Stimulated activated naive CD4-positive, alpha-beta T cell treated with Interleukin-2 at 50 U/mL for 16 hours (primary cell): ENCODE measurements around the gene NFIA.

Experiments used
- DNase-seq: peaks from one replicate; lab custom pipeline; 2025; lab: John Stamatoyannopoulos, UW

The NFIA gene

DNA sequence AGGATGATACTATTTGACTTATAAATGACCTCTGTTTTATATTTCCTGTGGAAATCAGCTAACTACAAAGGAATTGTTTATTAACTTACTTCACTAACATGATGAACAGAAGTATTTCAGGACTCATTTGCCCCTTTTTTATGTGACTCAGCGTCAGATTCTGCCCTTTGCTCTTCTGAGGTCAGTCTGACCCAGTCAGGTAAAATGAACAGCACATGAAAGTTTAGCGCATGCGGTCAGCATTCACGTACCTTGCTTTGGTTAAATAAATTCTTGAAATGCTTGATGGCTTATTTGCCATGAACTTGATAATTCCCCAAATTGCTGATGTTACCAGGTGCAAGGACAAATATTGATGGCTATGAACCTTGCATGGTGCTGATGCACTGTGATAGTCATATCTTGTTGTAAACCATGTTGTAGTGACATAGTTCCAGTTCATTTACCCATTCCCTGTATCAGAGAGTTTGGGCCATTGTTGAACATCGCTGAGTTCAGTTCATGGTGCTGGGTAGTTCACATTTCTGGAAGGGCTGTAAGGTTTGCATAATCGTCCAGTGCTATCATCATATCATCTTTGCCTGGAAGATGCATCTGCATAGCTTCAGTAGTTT is 133.4 kb downstream of the NFIA start:
- DNase-seq, result no peak

DNA sequence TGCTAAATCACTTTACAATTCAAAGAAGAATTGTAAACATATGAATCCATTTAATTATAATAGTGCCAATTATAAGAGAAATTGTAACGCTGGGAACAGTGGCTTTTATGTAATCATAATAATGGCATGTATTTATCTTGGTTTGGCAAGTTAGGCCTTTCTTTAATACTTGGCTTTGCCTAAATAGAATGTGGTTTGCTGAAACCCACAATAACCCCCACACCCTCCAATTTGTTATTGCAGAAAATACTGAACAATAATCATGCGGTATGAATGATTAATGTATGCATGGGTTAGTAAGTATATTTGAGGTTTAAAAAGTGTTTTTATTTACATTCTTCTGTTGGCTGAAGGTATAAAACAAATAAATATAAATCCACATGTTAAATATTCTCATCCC is 138.2 kb downstream of the NFIA start:
- no peak for DNase-seq

DNA sequence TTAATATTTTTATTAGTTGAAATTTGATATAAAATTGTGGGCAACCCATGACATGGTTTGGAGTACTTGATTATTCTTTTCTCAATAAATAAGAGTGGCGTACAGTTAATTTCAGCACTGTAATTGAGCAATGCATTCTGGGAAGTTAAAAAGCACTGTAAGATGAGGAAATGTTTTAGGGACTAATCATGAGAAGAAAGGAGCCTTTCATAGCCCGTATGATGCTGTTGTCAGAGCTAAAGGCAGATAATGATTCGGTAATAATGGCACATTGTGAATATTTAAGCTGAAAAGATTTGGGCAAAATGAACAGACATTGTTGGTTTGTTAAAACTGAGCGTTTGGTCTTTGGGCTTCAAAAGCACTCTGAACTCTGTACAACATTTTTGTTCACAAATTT is 139.3 kb downstream of the NFIA start:
- DNase-seq, result no peak

DNA sequence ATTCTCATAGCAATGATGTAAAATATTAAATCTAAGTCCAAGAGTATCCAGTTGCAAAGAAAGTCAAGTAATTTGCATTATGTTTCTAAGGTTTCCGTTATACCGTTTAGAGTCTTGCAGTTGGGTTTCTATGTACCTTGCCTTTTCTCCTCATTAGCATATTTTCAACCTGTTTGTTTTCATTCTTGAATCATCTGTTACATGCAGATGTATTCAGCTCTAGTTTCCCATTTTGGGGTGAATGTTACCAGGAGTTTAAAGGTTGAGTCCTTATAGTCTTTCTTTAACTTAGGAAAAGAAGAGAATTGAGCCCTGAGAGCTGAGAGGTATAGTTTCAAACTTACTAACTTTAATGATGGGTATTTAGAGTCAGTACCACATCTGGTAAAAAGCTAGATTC is 139.9 kb downstream of the NFIA start:
- DNase-seq, result no peak

DNA sequence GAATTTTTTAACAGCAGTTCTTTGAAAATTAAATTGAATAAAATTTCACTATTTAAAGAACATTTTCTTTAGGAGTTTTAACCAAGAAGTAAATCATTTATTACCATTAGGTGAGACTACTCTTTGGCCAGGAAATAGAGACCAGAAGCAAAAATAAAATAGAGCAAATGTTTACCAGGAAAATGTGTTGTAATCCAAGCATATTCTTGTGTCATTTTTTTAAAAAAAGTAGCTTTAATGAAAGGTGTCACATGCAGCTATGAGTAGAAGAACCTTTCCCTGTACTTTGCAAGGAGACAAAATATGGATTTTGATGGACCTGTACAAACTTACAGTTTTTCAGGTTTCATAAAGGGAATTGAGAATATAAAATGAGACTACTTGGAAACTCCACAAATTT is 140.8 kb downstream of the NFIA start:
- DNase-seq, result no peak

DNA sequence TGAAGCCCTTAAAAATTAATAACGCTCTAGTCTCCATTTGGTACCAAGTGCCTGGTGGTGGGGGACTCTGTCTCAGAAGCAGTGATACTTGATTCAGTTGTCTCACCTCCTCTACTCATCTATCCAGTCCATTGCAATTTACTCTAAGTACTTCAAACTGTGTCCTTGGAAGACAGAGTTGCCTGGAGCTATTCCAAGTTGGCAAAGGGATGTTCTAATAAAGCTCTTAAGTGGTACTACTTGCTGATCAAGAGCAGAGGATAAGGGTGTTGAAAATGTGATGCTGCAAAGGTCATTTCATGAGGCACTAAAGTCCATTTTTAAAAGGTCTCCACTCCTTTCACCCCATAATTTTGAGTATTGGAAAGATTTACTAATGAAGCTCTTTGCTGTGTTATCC is 142.2 kb downstream of the NFIA start:
- DNase-seq, result no peak

DNA sequence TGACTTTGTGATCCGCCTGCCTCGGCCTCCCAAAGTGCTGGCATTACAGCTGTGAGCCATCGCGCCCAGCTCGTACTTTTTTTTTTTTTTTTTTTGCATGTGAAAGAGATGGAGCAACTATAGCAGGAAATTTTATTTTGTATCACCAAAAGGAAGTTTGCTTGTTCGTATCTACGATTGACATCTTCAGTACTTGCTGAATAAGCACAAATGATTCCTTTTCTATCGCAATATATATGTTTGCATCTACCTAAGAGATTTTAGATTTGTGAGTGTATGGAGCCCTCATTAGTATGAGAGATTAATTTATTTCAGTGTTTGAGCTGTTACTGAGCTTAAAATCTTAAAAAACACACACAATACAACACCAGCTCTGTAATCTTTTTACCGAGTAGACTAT is 143.1 kb downstream of the NFIA start:
- DNase-seq, result no peak

DNA sequence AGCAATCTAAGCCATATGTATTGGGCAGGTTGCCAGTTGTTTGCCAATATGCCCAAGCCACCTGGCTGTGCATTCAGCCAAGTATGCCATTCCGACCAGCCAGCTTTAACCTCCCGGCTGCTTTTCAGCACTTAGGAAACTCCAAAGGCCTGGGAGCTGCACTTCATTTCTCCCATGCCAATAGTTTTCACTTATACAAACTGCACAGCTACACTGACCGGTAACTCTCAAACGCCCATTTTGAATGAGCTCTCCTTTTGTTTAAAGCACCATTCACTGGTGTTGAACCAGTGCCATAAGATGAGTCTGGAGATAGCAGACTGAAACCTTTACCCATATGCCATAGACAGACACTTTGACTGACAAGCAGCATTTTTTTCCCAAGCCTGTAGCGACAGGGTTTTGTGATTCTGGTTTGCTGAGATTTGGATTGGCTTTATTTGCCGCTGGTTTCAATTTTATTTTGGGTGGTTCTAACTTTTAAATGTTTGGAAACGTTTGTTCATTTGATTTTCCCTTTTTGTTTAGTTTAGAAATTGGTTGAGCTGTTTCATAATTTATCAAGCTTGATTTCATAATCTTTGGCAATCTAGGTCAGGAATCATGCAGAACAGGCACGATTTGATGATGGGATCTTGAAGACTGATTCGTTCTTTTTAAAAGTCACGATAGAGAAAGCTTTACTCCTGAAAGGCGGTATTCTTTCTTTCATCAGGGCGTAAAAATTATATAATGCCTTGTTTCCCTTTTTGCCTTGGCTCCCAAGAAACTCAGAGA is 144.6 kb downstream of the NFIA start:
- no peak for DNase-seq

DNA sequence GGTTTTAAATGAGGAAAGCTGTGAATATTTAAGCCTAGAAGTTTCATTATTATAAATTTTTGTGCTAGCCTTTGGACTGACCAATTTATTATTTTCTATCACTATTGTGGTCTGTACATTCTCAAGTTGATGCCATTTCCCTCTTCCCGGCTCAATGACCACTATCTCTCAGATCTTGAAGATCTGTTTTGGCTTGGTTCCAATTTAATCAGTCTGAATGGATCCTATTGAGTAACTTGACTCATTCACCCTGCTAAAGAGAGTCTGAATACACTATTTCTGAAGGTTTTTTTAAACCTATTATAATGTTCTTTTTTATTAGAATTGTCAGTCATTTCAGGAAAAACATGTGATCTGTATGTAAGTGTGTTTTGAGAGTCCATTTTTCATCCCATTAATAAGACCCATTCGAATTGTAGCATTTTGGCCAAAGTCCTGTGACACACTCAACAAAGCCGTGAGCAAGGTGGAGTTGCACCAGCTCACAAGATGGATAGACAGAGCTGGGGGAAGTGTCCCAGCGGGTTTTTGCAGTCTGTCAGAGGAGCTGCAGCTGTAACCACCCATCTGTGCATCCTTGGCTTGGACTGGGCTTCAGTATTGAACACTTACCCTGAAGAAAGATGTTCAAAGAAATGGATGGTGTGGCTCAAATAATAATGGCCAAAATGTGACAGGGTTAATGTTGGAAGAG is 145.6 kb downstream of the NFIA start:
- no peak for DNase-seq

DNA sequence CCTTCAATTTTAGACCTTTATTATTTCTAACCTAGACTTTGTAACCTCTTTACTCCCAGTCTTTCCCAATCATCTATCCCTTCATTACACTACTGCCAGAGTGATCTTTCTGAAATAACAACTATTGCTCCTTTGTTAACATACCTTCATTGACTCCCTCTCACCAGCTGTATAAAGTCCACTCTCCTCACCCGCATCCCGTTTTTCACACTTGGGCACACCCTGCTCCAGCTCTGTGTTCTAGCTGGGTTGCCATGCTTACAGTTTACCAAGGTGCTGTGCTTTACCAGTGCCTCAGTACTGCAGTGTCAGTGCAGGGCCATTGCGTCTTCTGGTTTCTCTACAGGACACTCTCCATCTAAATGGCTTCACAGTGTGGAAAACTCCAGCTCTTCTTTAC is 148.2 kb downstream of the NFIA start:
- no peak for DNase-seq

DNA sequence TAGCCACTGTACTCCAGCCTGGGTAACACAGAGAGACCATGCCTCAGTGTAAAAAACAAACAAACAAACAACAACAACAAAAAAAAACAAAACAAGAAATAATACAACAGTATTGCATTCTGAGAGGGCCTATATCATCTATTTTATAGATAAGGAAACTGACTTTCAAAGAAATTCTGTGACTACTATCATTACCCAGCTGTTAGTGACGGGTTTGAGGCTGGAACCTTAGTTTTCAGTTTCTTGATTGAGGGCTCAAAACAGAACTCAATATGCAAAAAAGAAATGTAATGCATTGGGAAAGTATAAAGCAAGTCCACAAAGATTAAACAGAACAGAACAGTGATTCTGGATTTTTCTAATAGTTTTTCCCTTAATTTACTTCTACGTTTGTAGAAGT is 149.4 kb downstream of the NFIA start:
- DNase-seq, result no peak

DNA sequence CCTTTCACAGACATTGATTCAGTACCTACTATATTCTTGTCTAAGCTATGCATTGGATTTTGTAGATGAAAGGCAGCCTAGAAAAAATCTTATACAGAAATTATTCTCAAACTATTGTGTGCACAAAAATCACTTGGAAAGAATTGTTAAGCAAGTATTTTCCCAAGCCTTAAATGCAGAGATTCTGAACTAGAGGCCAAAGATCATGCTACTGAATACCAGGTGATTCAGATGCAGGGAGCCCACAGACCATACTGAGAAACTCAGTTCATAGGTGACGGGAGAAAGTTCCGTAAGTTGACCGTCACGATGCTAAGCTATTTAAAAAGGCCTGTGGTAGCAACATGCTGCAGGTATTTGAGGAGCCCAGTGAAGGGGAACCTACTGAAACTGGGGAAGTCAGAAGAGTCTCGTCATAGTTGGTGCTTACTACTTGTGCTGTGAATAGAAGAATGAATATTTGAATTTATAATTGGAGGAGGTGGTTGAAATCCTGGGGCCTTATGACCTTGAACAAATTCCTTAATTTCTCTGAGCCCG is 150.8 kb downstream of the NFIA start:
- no peak for DNase-seq

DNA sequence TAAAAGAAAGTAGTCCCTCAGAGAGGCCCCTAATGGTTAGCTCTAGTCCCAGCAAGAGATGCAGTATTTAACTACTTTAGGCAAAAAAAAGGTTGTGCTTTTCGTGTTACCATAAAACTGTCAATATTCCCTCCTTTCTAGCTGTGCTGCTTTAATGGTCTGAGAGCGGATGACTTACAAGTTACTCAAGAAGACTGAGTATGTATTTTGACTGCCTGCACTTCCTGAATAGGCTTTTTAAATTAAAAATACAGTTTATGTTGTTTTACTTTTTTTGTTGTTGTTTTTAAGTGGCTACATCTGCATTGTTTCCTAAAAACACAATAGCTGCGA is 152.2 kb downstream of the NFIA start:
- no peak for DNase-seq

DNA sequence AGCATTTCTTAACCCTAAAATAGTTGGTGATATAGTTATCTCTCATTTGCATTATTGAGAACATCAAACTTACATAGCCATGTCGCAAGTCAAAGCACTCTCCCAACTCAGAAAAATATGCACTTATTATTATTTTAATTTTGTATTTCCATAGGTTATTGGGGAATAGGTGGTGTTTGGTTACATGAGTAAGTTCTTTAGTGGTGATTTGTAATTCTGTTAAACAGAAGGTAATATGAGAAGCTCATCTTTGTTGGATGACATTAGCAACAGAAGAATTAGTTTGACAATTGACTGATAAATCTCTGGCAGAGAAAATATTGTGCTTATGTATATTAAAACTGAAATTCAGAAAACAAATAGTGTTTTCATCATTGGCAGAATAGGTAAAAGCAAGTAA is 154.8 kb downstream of the NFIA start:
- DNase-seq, result no peak

DNA sequence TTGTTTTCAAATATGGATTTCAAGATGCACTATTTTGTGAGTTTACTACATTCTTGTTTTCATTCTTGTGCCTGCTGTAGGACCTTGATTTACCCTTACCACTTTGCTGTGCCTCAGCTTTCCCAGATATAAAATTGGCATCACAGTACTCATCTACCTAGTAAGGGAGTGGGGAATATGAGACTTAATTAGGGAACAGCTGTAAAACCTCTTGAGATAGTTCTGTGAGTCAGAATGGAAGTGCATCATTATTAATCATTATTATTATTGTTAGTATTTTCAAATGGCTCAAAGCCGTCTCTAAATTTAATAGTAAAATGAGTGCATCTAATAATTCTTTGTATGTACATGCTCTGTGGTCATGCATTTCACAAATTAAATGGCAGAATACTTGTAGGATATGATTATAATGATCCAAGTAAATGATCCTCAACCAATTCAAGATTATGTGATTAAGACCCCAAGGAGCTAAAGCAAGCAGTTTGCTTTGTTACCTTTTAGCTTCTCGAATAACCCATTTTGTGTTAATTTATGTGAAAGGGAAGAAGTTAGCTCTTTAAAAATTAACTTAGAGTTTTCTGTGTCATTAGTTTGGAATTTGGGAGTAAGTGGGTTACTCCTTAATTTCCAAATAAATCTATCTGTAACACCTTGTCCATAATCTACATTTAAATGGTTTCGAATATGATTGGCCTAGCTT is 155.4 kb downstream of the NFIA start:
- DNase-seq, result no peak

DNA sequence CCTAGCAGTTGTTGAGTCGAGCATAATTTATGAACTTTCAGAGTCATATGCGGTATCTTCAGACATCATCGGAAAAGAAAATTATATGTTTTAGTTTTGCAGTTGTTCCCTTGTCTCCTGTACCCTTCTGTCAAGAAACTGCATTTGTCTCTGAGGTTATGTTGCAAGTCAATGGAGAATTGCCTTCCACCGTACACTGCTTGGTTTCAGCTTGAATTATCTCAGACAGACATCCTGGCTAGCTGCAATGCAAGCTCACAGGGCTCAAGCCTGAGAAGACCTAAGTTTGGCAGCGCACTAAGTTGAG is 156.0 kb downstream of the NFIA start:
- no peak for DNase-seq

DNA sequence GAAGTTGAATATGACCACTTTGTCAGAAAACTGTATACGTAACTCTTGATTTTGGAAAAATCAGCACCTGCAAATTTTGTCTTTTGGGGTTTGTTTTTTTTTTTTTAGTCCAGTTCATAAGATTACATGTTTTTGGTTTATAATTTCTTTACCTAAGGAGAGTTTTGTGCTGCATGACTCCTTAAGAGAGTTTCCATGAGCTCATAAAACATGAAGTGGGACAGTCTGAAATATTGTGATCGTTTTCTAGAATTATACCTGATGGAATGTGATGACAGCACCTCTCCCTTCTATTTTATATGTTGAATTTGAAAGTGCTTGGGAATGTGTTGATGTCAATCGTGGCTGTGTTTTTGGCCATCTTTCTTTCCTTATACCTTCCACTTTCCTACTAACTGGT is 158.5 kb downstream of the NFIA start:
- no peak for DNase-seq

DNA sequence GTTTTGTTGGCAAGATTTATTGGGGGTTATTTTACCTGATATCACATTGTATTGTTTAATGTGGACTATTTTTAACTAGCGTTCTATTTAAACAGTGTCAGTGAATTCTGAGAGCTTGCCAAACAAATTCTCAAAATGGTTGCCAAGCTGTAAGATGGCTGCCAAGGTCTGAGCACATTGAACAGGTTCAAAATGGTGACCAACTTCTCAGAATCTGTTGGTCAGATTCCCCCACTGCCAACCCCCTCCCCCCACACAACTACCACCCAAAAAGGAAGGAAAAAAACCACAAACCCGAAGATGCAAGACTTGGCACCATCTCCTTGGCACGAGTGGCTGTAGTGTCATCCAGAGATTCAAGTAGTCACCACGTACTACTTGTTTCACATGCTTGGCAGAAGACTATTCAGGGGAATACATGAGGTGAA is 159.1 kb downstream of the NFIA start:
- DNase-seq, result no peak

DNA sequence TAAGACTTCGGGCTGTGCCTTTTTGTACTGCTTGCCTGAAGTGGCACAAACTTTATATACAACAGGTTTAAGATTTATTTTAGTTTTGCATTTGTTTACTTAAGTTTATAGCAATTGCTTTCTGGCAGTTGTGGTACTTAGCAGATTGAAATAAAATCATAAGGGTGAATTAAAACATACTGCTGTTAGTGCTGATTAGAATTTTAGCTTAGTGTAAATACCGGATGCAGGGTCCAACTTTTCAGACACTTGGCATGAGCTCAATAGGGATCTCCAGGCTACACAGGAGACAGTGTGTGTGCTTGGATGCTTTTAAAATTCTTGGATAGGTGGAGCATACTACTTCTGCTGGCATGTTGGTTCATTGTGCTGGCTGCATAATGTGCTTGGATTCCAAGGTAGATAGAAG is 159.6 kb downstream of the NFIA start:
- DNase-seq, result no peak

DNA sequence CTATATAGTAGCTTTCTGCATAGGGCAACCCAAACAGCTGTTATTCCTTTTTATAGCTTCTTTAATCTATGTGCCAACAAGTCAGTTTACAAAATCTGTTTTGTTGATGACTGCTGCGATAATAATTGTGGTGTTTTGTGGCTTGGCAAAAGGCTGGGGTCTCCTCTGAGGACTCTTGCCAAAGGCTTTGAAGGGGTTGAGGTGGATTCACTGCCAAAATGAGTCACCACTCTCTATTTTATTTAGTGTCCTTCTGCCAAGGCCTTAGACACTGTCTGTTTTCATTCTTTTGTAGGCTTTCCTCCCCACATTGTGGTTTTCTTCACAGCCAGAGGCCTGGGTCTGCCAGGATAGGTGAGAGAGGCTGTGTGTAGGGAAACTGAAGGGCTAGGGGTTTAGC is 161.8 kb downstream of the NFIA start:
- DNase-seq, result no peak

DNA sequence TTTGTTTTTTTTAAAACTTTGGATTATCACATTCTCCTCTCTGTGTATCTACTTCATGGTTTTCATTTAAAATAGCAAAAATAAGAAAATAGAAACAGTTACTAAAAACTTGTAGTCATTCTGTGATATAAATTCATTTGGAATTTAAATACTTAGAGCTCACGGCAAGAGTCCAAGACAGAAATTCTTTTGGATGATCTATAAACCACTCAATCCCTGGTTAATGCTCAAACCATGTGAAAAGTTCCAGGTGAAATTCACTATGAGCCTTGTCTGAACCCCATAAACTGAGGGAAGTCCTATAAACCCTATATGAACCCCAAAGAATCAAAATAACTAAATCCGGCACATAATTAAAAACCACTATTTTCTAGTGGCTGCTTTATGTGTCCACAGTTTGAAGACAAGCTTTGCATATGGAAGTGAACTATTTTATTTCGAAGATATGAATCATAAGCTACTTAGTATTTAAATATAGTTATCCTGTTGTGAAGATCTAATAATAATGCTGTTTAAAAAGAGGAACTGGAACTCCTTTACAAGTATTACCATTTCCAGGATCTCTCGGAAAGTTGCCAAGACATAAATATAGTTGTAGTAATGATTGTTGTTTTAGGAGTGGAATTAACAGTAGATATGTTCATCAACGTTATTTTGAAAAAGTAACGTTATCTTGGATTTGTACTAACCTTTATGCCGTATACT is 163.5 kb downstream of the NFIA start:
- no peak for DNase-seq
